ENCODE data around the gene TSC2. TPM values are rescaled to one million over a fixed set of nuclear protein-coding genes. Genes with fewer than 3 reads are reported as not detected.

The TSC2 gene
- total and polyA plus RNA-seq, 2 of the 13 experiments (the other 11 are each of a cell fraction or from before 2014, with no cell fraction given) = 19.6 to 40.4 TPM

DNA sequence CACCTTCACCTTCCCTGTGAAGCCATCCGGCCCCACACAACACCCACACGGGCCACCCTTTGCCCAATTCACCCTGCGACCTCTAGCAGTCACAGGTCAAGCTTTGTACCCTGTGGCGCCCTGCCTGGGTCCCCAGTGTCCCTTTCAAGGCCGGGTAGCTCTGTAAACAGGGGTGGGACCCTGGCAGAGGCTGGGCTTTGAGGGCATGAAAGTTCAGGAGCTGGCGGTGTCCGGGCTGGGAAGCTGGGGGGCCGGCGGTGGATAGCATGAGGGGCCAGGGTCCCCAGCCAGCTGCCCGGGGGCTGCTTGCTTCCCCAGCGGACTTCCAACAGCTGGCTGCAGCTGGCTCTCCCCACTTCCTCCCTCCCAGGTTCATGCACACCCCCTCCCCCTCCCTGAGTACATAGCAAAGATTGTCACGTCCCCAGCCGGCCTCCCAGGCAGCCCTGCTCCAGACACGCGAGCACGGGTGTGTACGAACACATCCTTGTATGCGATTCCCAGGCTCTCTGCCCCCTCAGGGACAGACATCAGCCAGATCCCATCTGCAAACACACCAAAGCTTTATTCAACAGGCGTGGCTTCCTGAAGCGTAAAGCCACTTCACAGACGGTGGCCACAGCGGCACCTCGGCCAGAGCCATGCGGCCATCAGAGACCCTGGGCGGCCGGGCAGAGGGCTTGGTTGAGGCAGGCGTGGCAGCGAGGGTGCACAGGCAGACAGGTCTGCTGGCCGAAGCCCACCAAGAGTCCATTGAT is 8.3 kb upstream of the TSC2 start (continued):
- peak; percentile 66 for TF ChIP-seq ZNF792 (CRISPR knock-in tag; IDR thresholded peaks at IDR 0.05)
- peak; percentile 100 for TF ChIP-seq HNRNPL (IDR thresholded peaks at IDR 0.05; ENCODE audit: low read depth, low read length)
- TF ChIP-seq ZFP37 (CRISPR knock-in tag; IDR thresholded peaks at IDR 0.05; ENCODE audit: borderline replicate concordance) = no peak; the same call in none of the 2 replicates
- peak; percentile 80 for TF ChIP-seq ZMAT3 (CRISPR knock-in tag; conservative IDR thresholded peaks at IDR 0.05)
- TF ChIP-seq NKX3-1 (CRISPR knock-in tag; IDR thresholded peaks at IDR 0.05) = 0 out of 2 replicates have a peak, but pooled peaks have one; percentile 40
- TF ChIP-seq, protein P1, sequence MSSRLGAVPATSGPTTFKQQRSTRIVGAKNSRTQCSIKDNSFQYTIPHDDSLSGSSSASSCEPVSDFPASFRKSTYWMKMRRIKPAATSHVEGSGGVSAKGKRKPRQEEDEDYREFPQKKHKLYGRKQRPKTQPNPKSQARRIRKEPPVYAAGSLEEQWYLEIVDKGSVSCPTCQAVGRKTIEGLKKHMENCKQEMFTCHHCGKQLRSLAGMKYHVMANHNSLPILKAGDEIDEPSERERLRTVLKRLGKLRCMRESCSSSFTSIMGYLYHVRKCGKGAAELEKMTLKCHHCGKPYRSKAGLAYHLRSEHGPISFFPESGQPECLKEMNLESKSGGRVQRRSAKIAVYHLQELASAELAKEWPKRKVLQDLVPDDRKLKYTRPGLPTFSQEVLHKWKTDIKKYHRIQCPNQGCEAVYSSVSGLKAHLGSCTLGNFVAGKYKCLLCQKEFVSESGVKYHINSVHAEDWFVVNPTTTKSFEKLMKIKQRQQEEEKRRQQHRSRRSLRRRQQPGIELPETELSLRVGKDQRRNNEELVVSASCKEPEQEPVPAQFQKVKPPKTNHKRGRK (CRISPR knock-in tag; IDR thresholded peaks at IDR 0.05) = no peak
- no peak for TF ChIP-seq ZNF24 (IDR thresholded peaks at IDR 0.05)
- TF ChIP-seq CREB1 (IDR thresholded peaks at IDR 0.05) = no peak
- no peak for TF ChIP-seq CREB1 (CRISPR knock-in tag; IDR thresholded peaks at IDR 0.05)
- TF ChIP-seq ZNF34 (CRISPR knock-in tag; IDR thresholded peaks at IDR 0.05; ENCODE audit: borderline replicate concordance) = no peak
- no peak for TF ChIP-seq SRF (IDR thresholded peaks at IDR 0.05; ENCODE audit: low read depth, low read length)
- 0 out of 2 replicates have a peak, but pooled peaks have one; percentile 52 for TF ChIP-seq TOPORS (CRISPR knock-in tag; IDR thresholded peaks at IDR 0.05)
- no peak for TF ChIP-seq SMC3 (IDR thresholded peaks at IDR 0.05; ENCODE audit: low read length)
- no peak for TF ChIP-seq RFXAP (CRISPR knock-in tag; IDR thresholded peaks at IDR 0.05; ENCODE audit: borderline replicate concordance)
- peak; percentile 49 for TF ChIP-seq RBM22 (optimal IDR thresholded peaks at IDR 0.05; ENCODE audit: low read length)
- TF ChIP-seq, protein P2, sequence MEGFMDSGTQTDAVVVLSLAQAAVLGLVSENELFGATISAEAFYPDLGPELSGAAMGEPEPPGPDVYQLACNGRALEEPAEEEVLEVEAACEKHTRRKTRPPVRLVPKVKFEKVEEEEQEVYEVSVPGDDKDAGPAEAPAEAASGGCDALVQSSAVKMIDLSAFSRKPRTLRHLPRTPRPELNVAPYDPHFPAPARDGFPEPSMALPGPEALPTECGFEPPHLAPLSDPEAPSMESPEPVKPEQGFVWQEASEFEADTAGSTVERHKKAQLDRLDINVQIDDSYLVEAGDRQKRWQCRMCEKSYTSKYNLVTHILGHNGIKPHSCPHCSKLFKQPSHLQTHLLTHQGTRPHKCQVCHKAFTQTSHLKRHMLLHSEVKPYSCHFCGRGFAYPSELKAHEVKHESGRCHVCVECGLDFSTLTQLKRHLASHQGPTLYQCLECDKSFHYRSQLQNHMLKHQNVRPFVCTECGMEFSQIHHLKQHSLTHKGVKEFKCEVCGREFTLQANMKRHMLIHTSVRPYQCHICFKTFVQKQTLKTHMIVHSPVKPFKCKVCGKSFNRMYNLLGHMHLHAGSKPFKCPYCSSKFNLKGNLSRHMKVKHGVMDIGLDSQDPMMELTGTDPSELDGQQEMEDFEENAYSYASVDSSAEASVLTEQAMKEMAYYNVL (CRISPR knock-in tag; IDR thresholded peaks at IDR 0.05; ENCODE audit: borderline replicate concordance) = 0 out of 2 replicates have a peak, but pooled peaks have one; percentile 19
- TF ChIP-seq, protein P3, sequence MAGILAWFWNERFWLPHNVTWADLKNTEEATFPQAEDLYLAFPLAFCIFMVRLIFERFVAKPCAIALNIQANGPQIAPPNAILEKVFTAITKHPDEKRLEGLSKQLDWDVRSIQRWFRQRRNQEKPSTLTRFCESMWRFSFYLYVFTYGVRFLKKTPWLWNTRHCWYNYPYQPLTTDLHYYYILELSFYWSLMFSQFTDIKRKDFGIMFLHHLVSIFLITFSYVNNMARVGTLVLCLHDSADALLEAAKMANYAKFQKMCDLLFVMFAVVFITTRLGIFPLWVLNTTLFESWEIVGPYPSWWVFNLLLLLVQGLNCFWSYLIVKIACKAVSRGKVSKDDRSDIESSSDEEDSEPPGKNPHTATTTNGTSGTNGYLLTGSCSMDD (CRISPR knock-in tag; IDR thresholded peaks at IDR 0.05) = no peak
- 0 out of 2 replicates have a peak, but pooled peaks have one; percentile 50 for TF ChIP-seq KAT7 (CRISPR knock-in tag; IDR thresholded peaks at IDR 0.05; ENCODE audit: borderline replicate concordance)
- TF ChIP-seq YY1 (IDR thresholded peaks at IDR 0.05; ENCODE audit: insufficient read depth, insufficient replicate concordance, low read depth, low read length) = no peak
- TF ChIP-seq, protein P4, sequence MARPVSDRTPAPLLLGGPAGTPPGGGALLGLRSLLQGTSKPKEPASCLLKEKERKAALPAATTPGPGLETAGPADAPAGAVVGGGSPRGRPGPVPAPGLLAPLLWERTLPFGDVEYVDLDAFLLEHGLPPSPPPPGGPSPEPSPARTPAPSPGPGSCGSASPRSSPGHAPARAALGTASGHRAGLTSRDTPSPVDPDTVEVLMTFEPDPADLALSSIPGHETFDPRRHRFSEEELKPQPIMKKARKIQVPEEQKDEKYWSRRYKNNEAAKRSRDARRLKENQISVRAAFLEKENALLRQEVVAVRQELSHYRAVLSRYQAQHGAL (CRISPR knock-in tag; IDR thresholded peaks at IDR 0.05; ENCODE audit: not compliant biosample characterization) = no peak
- TF ChIP-seq DR1 (CRISPR knock-in tag; IDR thresholded peaks at IDR 0.05) = no peak
- peak; percentile 49; the same call in 1 of the 2 replicates for TF ChIP-seq MED13 (CRISPR knock-in tag; IDR thresholded peaks at IDR 0.05)
- no peak for TF ChIP-seq GZF1 (CRISPR knock-in tag; IDR thresholded peaks at IDR 0.05)
- no peak for TF ChIP-seq ZNF567 (CRISPR knock-in tag; IDR thresholded peaks at IDR 0.05; ENCODE audit: borderline replicate concordance)
- peak; percentile 81 for TF ChIP-seq AKAP8 (CRISPR knock-in tag; IDR thresholded peaks at IDR 0.05)
- peak; percentile 48 for TF ChIP-seq CBX1 (IDR thresholded peaks at IDR 0.05; ENCODE audit: low read depth)
- TF ChIP-seq SP1 (IDR thresholded peaks at IDR 0.05) = no peak
- no peak; the same call in 1 of the 2 replicates for TF ChIP-seq SP1 (CRISPR knock-in tag; IDR thresholded peaks at IDR 0.05)
